NCI-H146 treated with DMSO at 0.1 percent for 48 hours (cell line): ENCODE data around the gene MYADM.

Experiments
- DNase-seq: peaks from one replicate; lab custom pipeline; 2025; ENCODE audit not compliant: unreplicated experiment; lab: John Stamatoyannopoulos, UW

The MYADM gene

GRCh38 chr19:53909471-53910169 is 41.9 kb downstream of the MYADM start:
- no peak for DNase-seq

- DNase-seq = no peak
These were observed 42.5 kb downstream of the MYADM start for GRCh38 chr19:53910170-53910518.

GRCh38 chr19:53912653-53913052 is 45.0 kb downstream of the MYADM start:
- DNase-seq = no peak

GRCh38 chr19:53915000-53915399 is 47.3 kb downstream of the MYADM start:
- DNase-seq = no peak

- no peak for DNase-seq
These were observed 48.3 kb downstream of the MYADM start for GRCh38 chr19:53916004-53916403.

GRCh38 chr19:53917356-53917755 is 49.7 kb downstream of the MYADM start:
- DNase-seq = no peak
